ENCODE results near the gene FADS3. TPM values are rescaled to one million over a fixed set of nuclear protein-coding genes. Genes with fewer than 3 reads are reported as not detected.

FADS3 gene
- total RNA-seq, 4 donors from 2014 or later, result 111 to 285 (median 246) TPM

Small RNAs within 50 kb of the gene (small RNA-seq; reads per million reads assigned to genes)
- gene MIR6746 (not detected), gene RNU6-1243P (not detected)

Other genes with a start within 250 kb of the FADS3 start
- 1 to 10 TPM; 1.4 to 4.6 (median 2.8) TPM for gene DAGLA, start 211.2 kb downstream of the FADS3 start, total RNA-seq
- 10 to 100 TPM in 3 of 4 donors, under 1 TPM in 1; 0.16 to 55.1 (median 29.5) TPM for gene MYRF, start 138.9 kb downstream of the FADS3 start, total RNA-seq
- gene TMEM258, start 98.9 kb downstream of the FADS3 start, total RNA-seq, result 10 to 100 TPM; 27.9 to 52.6 (median 43.4) TPM
- gene FEN1, start 98.6 kb downstream of the FADS3 start, total RNA-seq, result 1 to 10 TPM; 4.7 to 8.9 (median 6.7) TPM
- gene FADS1, start 74.5 kb downstream of the FADS3 start, total RNA-seq, result 10 to 100 TPM; 20.1 to 49.1 (median 22.0) TPM
- 10 to 100 TPM in 3 of 4 donors, 1 to 10 TPM in 1; 7.8 to 40.1 (median 16.2) TPM for gene FADS2, start 63.2 kb downstream of the FADS3 start, total RNA-seq
- 10 to 100 TPM; 18.5 to 37.8 (median 25.4) TPM for gene RAB3IL1, start 26.0 kb upstream of the FADS3 start, total RNA-seq
- 10 to 100 TPM in 3 of 4 donors, 1 to 10 TPM in 1; 5.8 to 17.0 (median 12.0) TPM for gene BEST1, start 58.8 kb upstream of the FADS3 start, total RNA-seq
- gene FTH1, start 76.1 kb upstream of the FADS3 start, total RNA-seq, result 1,000 to 10,000 TPM; 3,477 to 7,075 (median 4,643) TPM
- gene INCENP, start 232.5 kb upstream of the FADS3 start, total RNA-seq, result 10 to 100 TPM in 2 of 4 donors, 1 to 10 TPM in 2; 8.0 to 19.1 (median 12.9) TPM